ENCODE measurements around the gene ST6GALNAC6.

Gene ST6GALNAC6

GRCh38 chr9:127868278-127868902, 31.0 kb downstream of the ST6GALNAC6 start:
- Histone ChIP-seq H3K9me3 (ENCODE audit: control insufficient read depth in 5 of 5, low read length in 5 of 5) (no peaks in the 10 kb centered on the region), H3K4me3 (ENCODE audit: low read depth in 1 of 5, low read length in 5 of 5) (no peak overlapping the region), H3K9ac (ENCODE audit: low read length in 5 of 5) (no peak overlapping the region), H3K27ac (ENCODE audit: low read depth, low read length) (peak overlapping the region; percentile 62), H3K36me3 (ENCODE audit: control insufficient read depth in 5 of 5, insufficient read depth in 5 of 5, low read length in 5 of 5) (peaks cover 0 to 42% (median 35%) of the 10 kb centered on the region in 5 donors), H3K27me3 (ENCODE audit: control insufficient read depth in 5 of 5, insufficient read depth in 4 of 5, low read length in 5 of 5) (no peaks in the 10 kb centered on the region), H3K4me1 (ENCODE audit: control insufficient read depth in 5 of 5, insufficient read depth in 5 of 5, low read length in 5 of 5) (peaks cover 0 to 36% (median 15%) of the 10 kb centered on the region in 5 donors)

- Histone ChIP-seq H3K9ac (ENCODE audit: low read length in 5 of 5) (peak overlapping the region in 1 of 5 donors; percentile 61), H3K9me3 (ENCODE audit: control insufficient read depth in 5 of 5, low read length in 5 of 5) (no peaks in the 10 kb centered on the region), H3K36me3 (ENCODE audit: control insufficient read depth in 5 of 5, insufficient read depth in 5 of 5, low read length in 5 of 5) (peaks cover 0 to 37% (median 33%) of the 10 kb centered on the region in 5 donors), H3K4me3 (ENCODE audit: low read depth in 1 of 5, low read length in 5 of 5) (no peak overlapping the region), H3K27ac (ENCODE audit: low read depth, low read length) (peak overlapping the region; percentile 62), H3K27me3 (ENCODE audit: control insufficient read depth in 5 of 5, insufficient read depth in 4 of 5, low read length in 5 of 5) (no peaks in the 10 kb centered on the region), H3K4me1 (ENCODE audit: control insufficient read depth in 5 of 5, insufficient read depth in 5 of 5, low read length in 5 of 5) (peaks cover 0 to 43% (median 19%) of the 10 kb centered on the region in 5 donors)
Observed at GRCh38 chr9:127867356-127868277, 31.8 kb downstream of the ST6GALNAC6 start.

DNA sequence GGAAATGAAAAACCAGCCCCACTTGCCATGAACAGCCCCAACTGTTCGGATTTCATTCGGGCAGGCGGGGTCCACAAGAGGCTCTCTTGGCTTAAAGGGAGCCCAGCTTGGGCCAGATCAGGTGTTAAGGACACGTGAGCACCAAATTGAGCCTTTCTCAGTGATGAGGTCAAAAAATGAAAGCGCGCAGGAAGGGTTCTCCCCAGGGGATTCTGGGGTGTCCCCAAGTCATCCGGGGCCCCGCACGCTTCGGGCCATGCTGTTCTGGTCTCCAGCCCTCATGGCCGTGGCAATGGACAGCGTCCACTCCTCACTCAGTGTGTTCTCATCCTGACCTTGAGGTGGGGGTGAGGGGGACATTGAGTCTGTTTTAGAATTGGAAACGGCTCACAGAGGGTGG, 32.9 kb downstream of the ST6GALNAC6 start:
- Histone ChIP-seq H3K4me3 (ENCODE audit: low read depth in 1 of 5, low read length in 5 of 5) (no peak overlapping the region), H3K36me3 (ENCODE audit: control insufficient read depth in 5 of 5, insufficient read depth in 5 of 5, low read length in 5 of 5) (peaks cover 0 to 26% (median 25%) of the 10 kb centered on the region in 5 donors), H3K9me3 (ENCODE audit: control insufficient read depth in 5 of 5, low read length in 5 of 5) (no peaks in the 10 kb centered on the region), H3K27me3 (ENCODE audit: control insufficient read depth in 5 of 5, insufficient read depth in 4 of 5, low read length in 5 of 5) (no peaks in the 10 kb centered on the region), H3K27ac (ENCODE audit: low read depth, low read length) (no peak overlapping the region), H3K9ac (ENCODE audit: low read length in 5 of 5) (no peak overlapping the region), H3K4me1 (ENCODE audit: control insufficient read depth in 5 of 5, insufficient read depth in 5 of 5, low read length in 5 of 5) (peaks cover 6 to 54% (median 30%) of the 10 kb centered on the region in 5 donors)

GRCh38 chr9:127865645-127866464, 33.5 kb downstream of the ST6GALNAC6 start:
- Histone ChIP-seq H3K4me1 (ENCODE audit: control insufficient read depth in 5 of 5, insufficient read depth in 5 of 5, low read length in 5 of 5) (peaks cover 9 to 61% (median 34%) of the 10 kb centered on the region in 5 donors), H3K9ac (ENCODE audit: low read length in 5 of 5) (no peak overlapping the region), H3K27me3 (ENCODE audit: control insufficient read depth in 5 of 5, insufficient read depth in 4 of 5, low read length in 5 of 5) (no peaks in the 10 kb centered on the region), H3K36me3 (ENCODE audit: control insufficient read depth in 5 of 5, insufficient read depth in 5 of 5, low read length in 5 of 5) (peaks cover 0 to 22% (median 19%) of the 10 kb centered on the region in 5 donors), H3K4me3 (ENCODE audit: low read depth in 1 of 5, low read length in 5 of 5) (no peak overlapping the region), H3K27ac (ENCODE audit: low read depth, low read length) (no peak overlapping the region), H3K9me3 (ENCODE audit: control insufficient read depth in 5 of 5, low read length in 5 of 5) (no peaks in the 10 kb centered on the region)

GRCh38 chr9:127863191-127863621, 36.2 kb downstream of the ST6GALNAC6 start:
- Histone ChIP-seq H3K36me3 (ENCODE audit: control insufficient read depth in 5 of 5, insufficient read depth in 5 of 5, low read length in 5 of 5) (peaks cover 0 to 11% (median 9%) of the 10 kb centered on the region in 5 donors), H3K27ac (ENCODE audit: low read depth, low read length) (peak overlapping the region; percentile 72), H3K27me3 (ENCODE audit: control insufficient read depth in 5 of 5, insufficient read depth in 4 of 5, low read length in 5 of 5) (no peaks in the 10 kb centered on the region), H3K4me3 (ENCODE audit: low read depth in 1 of 5, low read length in 5 of 5) (no peak overlapping the region), H3K4me1 (ENCODE audit: control insufficient read depth in 5 of 5, insufficient read depth in 5 of 5, low read length in 5 of 5) (peaks cover 16 to 66% (median 40%) of the 10 kb centered on the region in 5 donors), H3K9me3 (ENCODE audit: control insufficient read depth in 5 of 5, low read length in 5 of 5) (no peaks in the 10 kb centered on the region), H3K9ac (ENCODE audit: low read length in 5 of 5) (no peak overlapping the region)

GRCh38 chr9:127862075-127863011, 37.1 kb downstream of the ST6GALNAC6 start:
- Histone ChIP-seq H3K4me3 (ENCODE audit: low read depth in 1 of 5, low read length in 5 of 5) (peak overlapping the region in 2 of 5 donors; percentile 13 to 28), H3K9ac (ENCODE audit: low read length in 5 of 5) (peak overlapping the region in 3 of 5 donors; percentile 15 to 73 (median 39)), H3K9me3 (ENCODE audit: control insufficient read depth in 5 of 5, low read length in 5 of 5) (no peaks in the 10 kb centered on the region), H3K27me3 (ENCODE audit: control insufficient read depth in 5 of 5, insufficient read depth in 4 of 5, low read length in 5 of 5) (no peaks in the 10 kb centered on the region), H3K36me3 (ENCODE audit: control insufficient read depth in 5 of 5, insufficient read depth in 5 of 5, low read length in 5 of 5) (peaks cover 0 to 3% (median 1%) of the 10 kb centered on the region in 5 donors), H3K4me1 (ENCODE audit: control insufficient read depth in 5 of 5, insufficient read depth in 5 of 5, low read length in 5 of 5) (peaks cover 16 to 67% (median 45%) of the 10 kb centered on the region in 5 donors), H3K27ac (ENCODE audit: low read depth, low read length) (peak overlapping the region; percentile 72)

- H3K9me3 ChIP-seq (ENCODE audit: control insufficient read depth in 5 of 5, low read length in 5 of 5): no peaks in the 10 kb centered on the region
- peaks cover 18 to 73% (median 57%) of the 10 kb centered on the region in 5 donors for H3K4me1 ChIP-seq (ENCODE audit: control insufficient read depth in 5 of 5, insufficient read depth in 5 of 5, low read length in 5 of 5)
- H3K9ac ChIP-seq (ENCODE audit: low read length in 5 of 5): no peak overlapping the region
- peak overlapping the region; percentile 46 for H3K27ac ChIP-seq (ENCODE audit: low read depth, low read length)
- no peak overlapping the region for H3K4me3 ChIP-seq (ENCODE audit: low read depth in 1 of 5, low read length in 5 of 5)
- H3K27me3 ChIP-seq (ENCODE audit: control insufficient read depth in 5 of 5, insufficient read depth in 4 of 5, low read length in 5 of 5): no peaks in the 10 kb centered on the region
- H3K36me3 ChIP-seq (ENCODE audit: control insufficient read depth in 5 of 5, insufficient read depth in 5 of 5, low read length in 5 of 5): peaks cover 0 to under 1% (median 0%) of the 10 kb centered on the region in 5 donors
Observed at GRCh38 chr9:127860779-127861178, 38.6 kb downstream of the ST6GALNAC6 start.

GRCh38 chr9:127860260-127860659, 39.1 kb downstream of the ST6GALNAC6 start:
- H3K27me3 ChIP-seq (ENCODE audit: control insufficient read depth in 5 of 5, insufficient read depth in 4 of 5, low read length in 5 of 5): no peaks in the 10 kb centered on the region
- H3K9me3 ChIP-seq (ENCODE audit: control insufficient read depth in 5 of 5, low read length in 5 of 5): no peaks in the 10 kb centered on the region
- peak overlapping the region; percentile 46 for H3K27ac ChIP-seq (ENCODE audit: low read depth, low read length)
- no peaks in the 10 kb centered on the region for H3K36me3 ChIP-seq (ENCODE audit: control insufficient read depth in 5 of 5, insufficient read depth in 5 of 5, low read length in 5 of 5)
- H3K4me1 ChIP-seq (ENCODE audit: control insufficient read depth in 5 of 5, insufficient read depth in 5 of 5, low read length in 5 of 5): peaks cover 18 to 78% (median 62%) of the 10 kb centered on the region in 5 donors
- no peak overlapping the region for H3K4me3 ChIP-seq (ENCODE audit: low read depth in 1 of 5, low read length in 5 of 5)
- H3K9ac ChIP-seq (ENCODE audit: low read length in 5 of 5): no peak overlapping the region

Data from subcutaneous abdominal adipose tissue (tissue), 5 donors.